GM21619 (cell line): ENCODE results near the gene PIP4K2A.

Source experiments
- ATAC-seq: cut with Tn5 transposase; IDR thresholded peaks from one replicate; pipeline ENCODE4 v1.9.1; 2021; ENCODE audit not compliant: unreplicated experiment

Gene PIP4K2A

GRCh38 chr10:22560096-22560912 lies 154.1 kb downstream of the PIP4K2A start:
- ATAC-seq, result no peak

- no peak for ATAC-seq
These were observed 157.1 kb downstream of the PIP4K2A start for GRCh38 chr10:22557321-22557720.

GRCh38 chr10:22556774-22557173 lies 157.6 kb downstream of the PIP4K2A start:
- ATAC-seq, result no peak

GRCh38 chr10:22554461-22555182 lies 159.8 kb downstream of the PIP4K2A start:
- ATAC-seq, result no peak

- ATAC-seq, result no peak
These were observed 160.9 kb downstream of the PIP4K2A start for GRCh38 chr10:22553452-22553995.

- ATAC-seq, result no peak
These were observed 161.4 kb downstream of the PIP4K2A start for GRCh38 chr10:22552888-22553378.

- ATAC-seq, result no peak
These were observed 162.6 kb downstream of the PIP4K2A start for GRCh38 chr10:22551681-22552365.

GRCh38 chr10:22550732-22551131 lies 163.6 kb downstream of the PIP4K2A start:
- ATAC-seq, result no peak

- ATAC-seq, result no peak
These were observed 166.0 kb downstream of the PIP4K2A start for GRCh38 chr10:22548344-22548743.

GRCh38 chr10:22545643-22546042 lies 168.7 kb downstream of the PIP4K2A start:
- no peak for ATAC-seq

- ATAC-seq, result no peak
These were observed 169.9 kb downstream of the PIP4K2A start for GRCh38 chr10:22544325-22545068.

GRCh38 chr10:22542773-22543172 lies 171.6 kb downstream of the PIP4K2A start:
- no peak for ATAC-seq

- ATAC-seq, result no peak
These were observed 172.5 kb downstream of the PIP4K2A start for GRCh38 chr10:22541900-22542299.

- ATAC-seq, result no peak
These were observed 174.6 kb downstream of the PIP4K2A start for GRCh38 chr10:22539579-22540298.

- no peak for ATAC-seq
These were observed 176.6 kb downstream of the PIP4K2A start for GRCh38 chr10:22537810-22538209.

GRCh38 chr10:22536620-22537019 lies 177.8 kb downstream of the PIP4K2A start:
- ATAC-seq, result no peak

GRCh38 chr10:22534849-22535604 lies 179.4 kb downstream of the PIP4K2A start:
- ATAC-seq, result no peak

GRCh38 chr10:22531441-22531840 lies 182.9 kb downstream of the PIP4K2A start:
- ATAC-seq, result no peak

GRCh38 chr10:22531008-22531407 lies 183.4 kb downstream of the PIP4K2A start:
- no peak for ATAC-seq
